Measurements from ENCODE around the gene ZNF24.

The ZNF24 gene

GRCh38 chr18:35326695-35327387, 17.4 kb downstream of the ZNF24 start:
- Mint-ChIP-seq H3K9me3 (no peaks in the 10 kb centered on the region), H3K4me1 (no peaks in the 10 kb centered on the region), H3K4me3 (no peak overlapping the region), H3K27ac (no peak overlapping the region), H3K27me3 (ENCODE audit: low read depth, poor library complexity) (no peaks in the 10 kb centered on the region), H3K36me3 (ENCODE audit: low read depth) (peaks cover 10% of the 10 kb centered on the region)
- TF ChIP-seq CTCF (IDR thresholded peaks at IDR 0.05), result no peak
- DNase-seq, result no peak

GRCh38 chr18:35324926-35325655, 19.1 kb downstream of the ZNF24 start:
- Mint-ChIP-seq H3K9me3 (no peaks in the 10 kb centered on the region), H3K27me3 (ENCODE audit: low read depth, poor library complexity) (no peaks in the 10 kb centered on the region), H3K4me3 (no peak overlapping the region), H3K27ac (peak overlapping the region; percentile 73), H3K36me3 (ENCODE audit: low read depth) (peaks cover 10% of the 10 kb centered on the region), H3K4me1 (no peaks in the 10 kb centered on the region)
- no peak for TF ChIP-seq CTCF (IDR thresholded peaks at IDR 0.05)
- DNase-seq, result no peak

GRCh38 chr18:35322486-35323458, 21.4 kb downstream of the ZNF24 start:
- no peak overlapping the region for H3K27ac Mint-ChIP-seq
- no peak for DNase-seq
- no peaks in the 10 kb centered on the region for H3K9me3 Mint-ChIP-seq

GRCh38 chr18:35311496-35311895, 32.7 kb downstream of the ZNF24 start:
- no peak overlapping the region for H3K4me3 Mint-ChIP-seq
- DNase-seq, result no peak
- H3K27ac Mint-ChIP-seq, result no peak overlapping the region
- H3K27me3 Mint-ChIP-seq (ENCODE audit: low read depth, poor library complexity), result peaks cover 4% of the 10 kb centered on the region
- no peaks in the 10 kb centered on the region for H3K4me1 Mint-ChIP-seq
- H3K36me3 Mint-ChIP-seq (ENCODE audit: low read depth), result peaks cover 71% of the 10 kb centered on the region
- H3K9me3 Mint-ChIP-seq, result peaks cover 90% of the 10 kb centered on the region
- no peak for TF ChIP-seq CTCF (IDR thresholded peaks at IDR 0.05)

More at GRCh38 chr18:35322486-35323458, 21.4 kb downstream of the ZNF24 start:
- Mint-ChIP-seq H3K4me3 (no peak overlapping the region), H3K27me3 (ENCODE audit: low read depth, poor library complexity) (no peaks in the 10 kb centered on the region), H3K36me3 (ENCODE audit: low read depth) (peaks cover 4% of the 10 kb centered on the region), H3K4me1 (no peaks in the 10 kb centered on the region)
- no peak for TF ChIP-seq CTCF (IDR thresholded peaks at IDR 0.05)

- TF ChIP-seq CTCF (IDR thresholded peaks at IDR 0.05), result no peak
- Mint-ChIP-seq H3K4me1 (no peaks in the 10 kb centered on the region), H3K9me3 (peaks cover 96% of the 10 kb centered on the region), H3K27ac (no peak overlapping the region), H3K27me3 (ENCODE audit: low read depth, poor library complexity) (peaks cover 4% of the 10 kb centered on the region), H3K4me3 (no peak overlapping the region), H3K36me3 (ENCODE audit: low read depth) (peaks cover 97% of the 10 kb centered on the region)
- no peak for DNase-seq
Observed at GRCh38 chr18:35306588-35307250, 37.5 kb downstream of the ZNF24 start.
